ENCODE measurements around the gene OTOS. TPM values are rescaled to one million over a fixed set of nuclear protein-coding genes. Genes with fewer than 3 reads are reported as not detected.

Gene OTOS
- total and polyA plus RNA-seq, 2 of the 13 experiments (the other 11 are each of a cell fraction or from before 2014, with no cell fraction given) = not detected

DNA sequence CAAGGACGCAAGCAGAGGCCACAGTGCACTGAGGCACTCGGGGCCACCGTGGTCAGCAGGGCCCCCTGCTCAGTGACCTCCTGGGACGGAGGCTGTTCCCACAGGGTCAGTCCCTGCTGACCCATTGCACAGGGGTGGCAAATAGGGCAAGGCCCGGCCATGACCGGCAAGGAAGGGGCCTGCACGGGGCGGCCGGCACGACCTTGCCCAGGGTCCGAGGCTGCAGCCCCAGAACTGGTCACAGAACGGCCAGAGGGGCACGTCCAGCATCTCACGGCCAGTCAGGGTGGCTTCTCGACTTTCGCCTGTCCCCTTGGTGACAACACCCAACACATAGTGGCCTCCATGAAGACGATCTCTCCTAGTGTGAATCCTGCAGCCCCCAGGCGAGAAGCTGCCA, 27.6 kb upstream of the OTOS start (continued):
- TF ChIP-seq ZNF629 (CRISPR knock-in tag; conservative IDR thresholded peaks at IDR 0.05) (no peak), NR2F1 (CRISPR knock-in tag; IDR thresholded peaks at IDR 0.05) (no peak)

DNA sequence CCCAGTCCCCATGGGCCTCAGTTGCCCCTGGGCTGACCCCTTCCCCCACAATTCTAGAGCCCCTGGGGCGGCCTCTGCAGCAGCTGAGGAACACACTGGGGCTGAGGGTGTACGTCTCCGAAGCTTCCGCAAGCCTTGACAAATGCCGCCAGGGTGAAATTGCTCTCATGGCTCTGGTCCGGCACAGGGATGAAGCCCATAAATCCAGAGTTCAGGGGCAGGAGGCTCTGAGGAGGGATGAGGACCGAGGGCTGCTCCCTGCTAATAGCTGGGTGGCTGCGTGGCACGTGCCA, 27.1 kb upstream of the OTOS start:
- Histone ChIP-seq H3K27ac (ENCODE audit: extremely low read length, insufficient read depth, low read length) (no peak overlapping the region), H3K79me2 (ENCODE audit: insufficient read depth, low read length) (no peaks in the 10 kb centered on the region), H3K27me3 (ENCODE audit: control insufficient read depth in 1 of 2, insufficient read depth in 2 of 2, low read length in 2 of 2) (peaks cover 5 to 71% of the 10 kb centered on the region in 2 experiments; a peak in 4 of 5 replicates), H3K4me1 (ENCODE audit: insufficient read depth, low read length) (no peaks in the 10 kb centered on the region), H4K20me1 (ENCODE audit: insufficient read depth, low read length) (no peaks in the 10 kb centered on the region), H3K9ac (ENCODE audit: insufficient read depth, low read depth, low read length) (no peak overlapping the region), H3K4me3 (replicated peaks in 1 of 3; ENCODE audit: insufficient read depth in 1 of 3, low read depth in 2 of 3, low read length in 3 of 3) (no peak overlapping the region), H3K9me3 (ENCODE audit: low read length) (no peaks in the 10 kb centered on the region), H2AFZ (ENCODE audit: low read length) (no peak overlapping the region), H3K36me3 (replicated peaks in 1 of 2; ENCODE audit: control insufficient read depth in 1 of 2, insufficient read depth in 2 of 2, low read length in 2 of 2) (no peaks in the 10 kb centered on the region), H3K4me2 (ENCODE audit: low read depth, low read length) (no peak overlapping the region)
- BruUV-seq (replicated peaks) = no TSS peak
- ChIA-PET POLR2A (no interaction called here), CTCF (ENCODE audit: low intra/inter-chr PET ratio, low total read pairs) (no interaction called here)
- 40% methylated on average over 9 of the region's 9 CpGs for WGBS (ENCODE audit: low lambda C conversion rate)
- intact Hi-C loops (cut with micrococcal nuclease; ENCODE audit: unreplicated experiment) (no loop called here), in situ Hi-C loops (cut with HindIII; ENCODE audit: extremely low pct_ligation_motif_present, low pct_unique_long_range_greater_than_20kb) (no loop called here)
- no peak for TF ChIP-seq REXO4 (CRISPR knock-in tag; IDR thresholded peaks at IDR 0.05; ENCODE audit: borderline replicate concordance)
- DNase-seq (ENCODE audit: low spot score) (no peak), ATAC-seq (no peak), FAIRE-seq (no peak)

DNA sequence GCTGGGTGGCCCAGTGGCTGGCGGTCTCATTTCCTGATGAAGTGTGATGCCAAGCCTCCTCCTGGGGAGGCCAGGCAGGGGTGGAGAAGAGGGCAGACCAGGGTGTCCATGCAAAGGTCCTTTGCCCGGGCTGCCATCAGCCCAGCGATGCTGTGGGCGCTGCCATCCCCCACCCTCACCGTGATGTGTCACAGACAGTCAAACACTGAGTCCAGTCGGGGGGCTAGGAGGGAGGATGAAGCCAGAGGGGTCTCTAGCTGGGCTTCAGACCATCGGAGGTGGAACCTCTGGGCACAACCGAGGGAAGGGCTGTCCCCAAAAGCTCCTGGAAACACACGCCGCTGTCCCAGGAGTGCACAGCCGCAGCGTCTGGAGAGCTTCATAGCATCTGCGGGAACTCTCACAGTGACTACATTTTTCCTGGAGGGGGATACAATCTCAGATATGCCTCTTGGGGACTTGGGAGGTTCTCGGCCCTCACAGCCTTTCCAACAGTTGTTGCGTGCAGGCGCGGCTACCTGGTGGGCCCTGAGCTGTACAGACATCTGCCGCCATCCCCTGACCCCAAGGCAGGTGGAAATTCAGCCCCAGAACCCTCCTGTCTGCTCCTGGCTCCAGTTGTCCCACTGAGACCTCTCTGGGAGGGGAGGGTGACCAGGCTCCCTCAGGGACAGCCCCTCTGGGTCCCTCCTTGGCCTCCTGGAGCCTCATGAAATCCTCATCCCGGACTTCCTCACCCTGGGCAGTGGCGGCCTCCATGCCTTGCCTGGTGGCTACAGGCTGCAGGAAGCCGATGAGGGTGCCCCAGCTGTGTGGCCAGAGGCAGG, 26.5 kb upstream of the OTOS start:
- in situ Hi-C loops (cut with HindIII; ENCODE audit: extremely low pct_ligation_motif_present, low pct_unique_long_range_greater_than_20kb) = no loop called here
- H3K4me2 ChIP-seq (ENCODE audit: low read depth, low read length) = no peak overlapping the region
- H3K27ac ChIP-seq (ENCODE audit: extremely low read length, insufficient read depth, low read length) = no peak overlapping the region
- 41% methylated on average over 17 of the region's 21 CpGs for WGBS (ENCODE audit: low lambda C conversion rate)
- ChIA-PET CTCF (ENCODE audit: low intra/inter-chr PET ratio, low total read pairs) (no interaction called here), POLR2A (no interaction called here)
- no peak for FAIRE-seq
- no peaks in the 10 kb centered on the region for H3K9me3 ChIP-seq (ENCODE audit: low read length)
- H4K20me1 ChIP-seq (ENCODE audit: insufficient read depth, low read length) = no peaks in the 10 kb centered on the region
- DNase-seq (ENCODE audit: low spot score) = no peak
- ATAC-seq = no peak
- no peaks in the 10 kb centered on the region for H3K79me2 ChIP-seq (ENCODE audit: insufficient read depth, low read length)
- no peak overlapping the region for H3K9ac ChIP-seq (ENCODE audit: insufficient read depth, low read depth, low read length)
- intact Hi-C loops (cut with micrococcal nuclease; ENCODE audit: unreplicated experiment) = no loop called here
- H3K4me3 ChIP-seq (replicated peaks in 1 of 3; ENCODE audit: insufficient read depth in 1 of 3, low read depth in 2 of 3, low read length in 3 of 3) = no peak overlapping the region
- no peaks in the 10 kb centered on the region for H3K36me3 ChIP-seq (replicated peaks in 1 of 2; ENCODE audit: control insufficient read depth in 1 of 2, insufficient read depth in 2 of 2, low read length in 2 of 2)
- no peaks in the 10 kb centered on the region for H3K4me1 ChIP-seq (ENCODE audit: insufficient read depth, low read length)
- peaks cover 3 to 67% of the 10 kb centered on the region in 2 experiments; a peak in 4 of 5 replicates for H3K27me3 ChIP-seq (ENCODE audit: control insufficient read depth in 1 of 2, insufficient read depth in 2 of 2, low read length in 2 of 2)
- BruUV-seq (replicated peaks) = no TSS peak
- H2AFZ ChIP-seq (ENCODE audit: low read length) = no peak overlapping the region
- TF ChIP-seq EHMT2 (IDR thresholded peaks at IDR 0.05; ENCODE audit: borderline replicate concordance, low read depth, low read length) = no peak
- TF ChIP-seq, protein P1, sequence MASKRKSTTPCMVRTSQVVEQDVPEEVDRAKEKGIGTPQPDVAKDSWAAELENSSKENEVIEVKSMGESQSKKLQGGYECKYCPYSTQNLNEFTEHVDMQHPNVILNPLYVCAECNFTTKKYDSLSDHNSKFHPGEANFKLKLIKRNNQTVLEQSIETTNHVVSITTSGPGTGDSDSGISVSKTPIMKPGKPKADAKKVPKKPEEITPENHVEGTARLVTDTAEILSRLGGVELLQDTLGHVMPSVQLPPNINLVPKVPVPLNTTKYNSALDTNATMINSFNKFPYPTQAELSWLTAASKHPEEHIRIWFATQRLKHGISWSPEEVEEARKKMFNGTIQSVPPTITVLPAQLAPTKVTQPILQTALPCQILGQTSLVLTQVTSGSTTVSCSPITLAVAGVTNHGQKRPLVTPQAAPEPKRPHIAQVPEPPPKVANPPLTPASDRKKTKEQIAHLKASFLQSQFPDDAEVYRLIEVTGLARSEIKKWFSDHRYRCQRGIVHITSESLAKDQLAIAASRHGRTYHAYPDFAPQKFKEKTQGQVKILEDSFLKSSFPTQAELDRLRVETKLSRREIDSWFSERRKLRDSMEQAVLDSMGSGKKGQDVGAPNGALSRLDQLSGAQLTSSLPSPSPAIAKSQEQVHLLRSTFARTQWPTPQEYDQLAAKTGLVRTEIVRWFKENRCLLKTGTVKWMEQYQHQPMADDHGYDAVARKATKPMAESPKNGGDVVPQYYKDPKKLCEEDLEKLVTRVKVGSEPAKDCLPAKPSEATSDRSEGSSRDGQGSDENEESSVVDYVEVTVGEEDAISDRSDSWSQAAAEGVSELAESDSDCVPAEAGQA (IDR thresholded peaks at IDR 0.05; ENCODE audit: low read depth) = no peak
- TF ChIP-seq, protein P1 (CRISPR knock-in tag; IDR thresholded peaks at IDR 0.05; ENCODE audit: borderline replicate concordance) = no peak
- no peak for TF ChIP-seq SRY (CRISPR knock-in tag; IDR thresholded peaks at IDR 0.05)
- TF ChIP-seq, protein P2, sequence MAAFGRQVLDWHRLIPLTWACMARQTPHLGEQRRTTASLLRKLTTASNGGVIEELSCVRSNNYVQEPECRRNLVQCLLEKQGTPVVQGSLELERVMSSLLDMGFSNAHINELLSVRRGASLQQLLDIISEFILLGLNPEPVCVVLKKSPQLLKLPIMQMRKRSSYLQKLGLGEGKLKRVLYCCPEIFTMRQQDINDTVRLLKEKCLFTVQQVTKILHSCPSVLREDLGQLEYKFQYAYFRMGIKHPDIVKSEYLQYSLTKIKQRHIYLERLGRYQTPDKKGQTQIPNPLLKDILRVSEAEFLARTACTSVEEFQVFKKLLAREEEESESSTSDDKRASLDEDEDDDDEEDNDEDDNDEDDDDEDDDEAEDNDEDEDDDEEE (CRISPR knock-in tag; IDR thresholded peaks at IDR 0.05) = no peak
- no peak for TF ChIP-seq GZF1 (CRISPR knock-in tag; IDR thresholded peaks at IDR 0.05)
